Measurements from ENCODE around the gene CASR.

CASR gene

DNA sequence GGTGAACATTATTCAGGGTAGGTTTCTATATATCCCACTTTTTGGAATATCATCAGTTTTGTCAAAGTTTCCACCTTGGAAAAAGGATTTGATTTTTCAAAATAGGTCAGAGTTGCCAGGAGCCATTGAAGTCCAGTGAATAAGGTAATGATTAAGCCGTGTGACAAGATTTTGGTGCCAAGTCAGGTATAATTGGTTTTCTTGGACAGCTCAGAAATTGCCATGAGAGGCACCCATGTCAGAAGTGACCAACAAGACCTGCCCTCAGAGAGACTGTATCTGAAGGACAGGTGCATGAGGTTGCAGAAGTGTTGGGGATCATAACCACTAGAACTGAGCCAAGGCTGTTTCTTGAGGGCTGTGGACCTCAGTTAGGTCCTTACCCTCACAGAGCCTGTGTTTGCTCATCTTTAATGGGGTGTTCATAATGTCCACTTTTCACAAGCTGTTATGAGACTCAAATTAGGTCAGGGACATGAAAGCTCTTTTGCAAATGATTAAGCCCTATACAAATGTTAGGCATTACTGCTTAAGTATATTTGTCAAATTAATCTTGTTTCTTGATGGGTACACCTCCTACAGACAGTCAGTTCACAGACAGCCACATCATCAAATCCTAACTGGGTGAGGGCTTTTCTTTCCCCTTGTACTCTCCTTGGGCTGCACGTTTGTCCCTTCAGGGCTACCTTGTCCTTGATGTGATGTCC lies 32.3 kb downstream of the CASR start:
- no peak for DNase-seq (ENCODE audit: low read depth)

DNA sequence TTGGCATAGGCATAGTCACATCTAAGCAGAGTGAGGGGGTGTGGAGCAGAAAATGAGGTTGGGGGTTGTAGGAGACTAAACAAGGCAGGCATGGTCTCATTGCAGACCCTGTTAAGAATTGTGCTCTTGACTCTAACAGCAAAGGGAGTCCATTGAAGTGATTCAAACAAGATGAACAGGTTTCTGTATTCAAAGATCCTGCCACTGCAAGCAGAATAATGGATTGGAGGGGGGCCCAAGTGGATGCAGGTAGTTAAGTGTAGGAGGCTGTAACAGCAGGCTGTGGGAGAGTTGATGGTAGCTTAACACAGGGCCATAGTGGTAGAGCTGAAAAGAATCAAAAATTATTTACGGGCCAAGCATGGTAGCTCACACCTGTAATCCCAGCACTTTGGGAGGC lies 34.4 kb downstream of the CASR start:
- DNase-seq (ENCODE audit: low read depth): no peak

DNA sequence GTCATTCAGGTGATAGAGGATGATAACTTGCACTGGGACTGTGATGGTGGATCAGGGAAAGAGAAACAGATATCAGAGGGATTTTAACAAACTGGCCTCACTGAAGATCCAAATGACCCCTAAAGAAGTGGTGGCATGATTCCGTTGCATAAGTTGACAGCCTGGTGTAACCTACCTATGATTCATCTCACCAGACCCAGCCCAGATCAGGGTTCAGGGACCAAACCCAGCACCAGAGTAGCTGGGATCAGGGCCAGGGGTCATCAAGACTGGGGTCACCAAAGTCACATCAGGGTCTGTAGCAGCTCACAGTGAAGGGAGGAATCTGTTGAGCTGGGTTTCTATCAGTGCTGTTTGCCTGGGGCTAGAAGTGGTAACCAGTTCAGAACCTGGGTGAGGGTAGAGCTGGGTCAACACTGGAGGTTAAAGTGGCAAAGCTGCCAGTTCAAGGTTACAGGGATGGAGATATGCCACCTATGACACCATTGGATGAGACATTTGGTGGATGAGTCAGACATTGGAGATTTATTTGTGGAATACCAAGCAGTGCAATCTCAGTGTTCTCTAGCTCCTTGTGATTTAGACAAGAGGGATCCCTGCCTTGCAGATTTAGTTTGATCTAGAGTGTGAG lies 35.9 kb downstream of the CASR start:
- no peak for DNase-seq (ENCODE audit: low read depth)

DNA sequence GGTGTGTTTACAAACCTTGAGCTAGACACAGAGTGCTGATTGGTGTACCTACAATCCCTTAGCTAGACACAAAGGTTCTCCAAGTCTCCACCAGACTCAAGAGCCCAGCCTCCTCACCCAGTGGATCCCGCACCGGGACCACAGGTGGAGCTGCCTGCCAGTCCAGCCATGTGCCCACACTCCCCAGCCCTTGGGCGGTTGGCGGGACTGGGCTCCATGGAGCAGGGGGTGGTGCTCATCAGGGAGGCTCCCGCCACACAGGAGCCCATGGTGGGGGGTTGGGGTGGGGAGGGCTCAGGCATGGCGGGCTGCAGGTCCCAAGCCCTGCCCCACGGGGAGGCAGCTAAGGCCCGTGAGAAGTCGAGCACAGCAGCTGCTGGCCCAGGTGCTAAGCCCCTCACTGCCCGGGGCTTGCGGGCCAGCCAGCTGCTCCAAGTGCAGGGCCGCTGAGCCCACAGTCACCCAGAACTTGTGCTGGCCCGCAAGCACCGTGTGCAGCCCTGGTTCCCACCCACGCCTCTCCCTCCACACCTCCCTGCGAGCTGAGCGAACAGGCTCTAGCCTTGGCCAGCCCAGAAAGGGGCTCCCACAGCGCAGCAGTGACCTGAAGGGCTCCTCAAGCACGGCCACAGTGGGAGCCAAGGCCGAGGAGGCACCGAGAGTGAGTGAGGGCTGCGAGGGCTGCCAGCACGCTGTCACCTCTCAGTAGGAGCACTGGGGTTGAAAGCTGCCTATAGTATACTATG lies 43.7 kb downstream of the CASR start:
- no peak for DNase-seq (ENCODE audit: low read depth)

DNA sequence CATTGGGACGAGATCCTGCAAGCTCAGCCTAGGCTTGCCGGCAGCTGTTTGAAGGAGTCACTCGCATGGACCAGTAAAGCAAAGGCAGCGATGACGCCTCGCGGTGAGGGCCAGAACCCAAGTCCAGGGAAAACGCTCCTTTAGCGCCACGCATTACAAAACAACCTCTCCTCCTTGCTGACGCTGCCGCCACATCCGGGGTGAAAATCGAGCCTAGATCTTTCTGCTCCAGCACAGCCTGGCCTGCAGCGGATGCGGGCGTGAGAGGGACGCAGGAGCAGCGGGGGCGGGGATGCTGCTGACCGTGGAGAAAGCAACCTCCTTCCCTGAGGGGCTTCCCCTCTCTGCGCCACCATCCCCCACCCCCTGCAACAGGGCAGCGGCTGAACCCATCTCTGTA lies 46.7 kb downstream of the CASR start:
- DNase-seq (ENCODE audit: low read depth): no peak

DNA sequence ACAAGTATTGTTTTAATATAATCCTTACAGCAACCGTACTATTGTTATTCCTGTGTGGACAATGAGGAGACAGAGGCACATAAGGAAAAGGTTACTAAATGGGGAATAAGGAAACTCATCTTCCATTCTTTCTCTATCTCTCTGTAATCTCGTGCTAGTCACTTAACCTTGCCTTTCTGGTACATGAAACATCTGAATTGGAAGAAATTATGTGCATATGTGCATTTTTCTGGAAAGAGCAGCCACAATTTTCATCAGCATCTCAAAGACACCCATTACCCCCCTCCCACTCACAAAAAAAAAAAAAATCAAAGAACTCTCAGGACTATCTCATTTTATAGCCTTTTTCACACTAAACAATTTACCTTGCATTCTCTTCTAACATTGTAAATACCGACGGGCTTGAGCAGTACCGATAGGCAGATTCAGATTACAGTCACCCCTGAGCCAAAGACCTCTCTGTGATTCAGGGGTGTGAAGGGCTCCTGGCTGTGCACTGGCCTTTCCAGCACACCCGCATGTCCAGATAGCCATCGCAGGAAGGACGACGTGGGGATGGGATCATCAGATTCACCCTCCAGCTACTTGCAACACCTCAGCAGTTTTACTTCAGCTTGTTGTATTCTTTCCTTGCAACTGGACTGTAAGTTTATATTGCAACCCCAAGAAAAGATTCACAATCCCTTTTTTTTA lies 48.1 kb downstream of the CASR start:
- no peak for DNase-seq (ENCODE audit: low read depth)

DNA sequence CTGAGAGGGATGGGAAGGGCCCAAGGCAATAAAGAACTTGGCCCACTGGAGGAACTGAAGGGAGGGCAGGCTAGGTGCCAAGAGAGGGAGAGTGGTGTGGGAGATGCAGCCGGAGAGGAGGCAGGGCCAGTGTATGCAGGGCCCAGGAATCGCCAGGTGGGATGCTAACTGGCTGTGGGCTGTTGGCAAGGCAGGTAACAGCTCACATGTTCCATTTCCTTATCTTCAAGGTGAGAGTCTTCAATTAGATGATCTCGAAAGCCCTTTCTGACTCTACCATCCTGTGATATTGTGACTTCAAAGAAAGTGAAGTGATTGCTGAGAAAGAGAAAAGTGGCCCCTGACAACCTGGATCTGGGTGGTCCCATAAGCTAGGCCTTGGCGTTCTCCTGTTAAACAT lies 49.0 kb downstream of the CASR start:
- DNase-seq (ENCODE audit: low read depth): no peak

DNA sequence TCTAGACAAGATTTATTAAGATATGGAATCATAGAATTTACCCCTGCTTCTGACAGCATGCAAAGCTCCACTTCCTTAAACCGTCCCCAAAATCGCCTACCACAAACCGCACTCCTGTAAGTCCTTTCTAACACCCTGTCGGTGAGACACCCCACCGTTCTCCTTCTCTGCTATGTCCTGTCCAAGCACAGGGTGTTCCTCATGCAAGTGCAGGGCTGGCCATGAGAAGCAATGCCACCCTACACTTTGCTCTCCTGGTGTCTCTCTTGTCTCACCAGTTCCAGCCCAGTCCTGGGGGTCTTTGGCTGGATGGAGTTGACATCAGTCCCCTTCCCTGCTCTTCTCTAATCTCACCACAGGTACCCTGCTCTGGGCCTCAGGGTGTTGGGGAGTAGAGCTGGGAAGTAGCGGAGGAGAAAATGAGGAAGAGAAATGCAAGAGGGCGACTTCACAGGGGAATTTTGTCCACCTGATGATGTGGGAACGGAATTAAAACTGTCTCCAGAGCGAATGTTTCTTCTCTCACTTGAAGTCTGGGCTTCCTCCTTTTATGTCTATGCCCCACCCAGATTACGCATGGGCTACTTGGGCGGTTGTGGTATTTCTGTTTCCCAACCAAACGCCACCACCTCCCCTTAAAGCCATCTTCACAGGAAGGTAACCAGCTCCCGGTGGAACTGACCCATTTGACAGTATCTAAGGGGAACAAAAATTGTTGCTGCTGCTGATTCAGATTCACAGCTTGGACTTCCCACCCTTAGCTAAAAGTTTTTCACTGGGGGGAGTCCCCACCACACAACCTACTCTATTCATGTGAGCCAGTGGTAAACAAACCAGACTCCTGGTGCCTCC lies 49.9 kb downstream of the CASR start:
- no peak for DNase-seq (ENCODE audit: low read depth)

DNA sequence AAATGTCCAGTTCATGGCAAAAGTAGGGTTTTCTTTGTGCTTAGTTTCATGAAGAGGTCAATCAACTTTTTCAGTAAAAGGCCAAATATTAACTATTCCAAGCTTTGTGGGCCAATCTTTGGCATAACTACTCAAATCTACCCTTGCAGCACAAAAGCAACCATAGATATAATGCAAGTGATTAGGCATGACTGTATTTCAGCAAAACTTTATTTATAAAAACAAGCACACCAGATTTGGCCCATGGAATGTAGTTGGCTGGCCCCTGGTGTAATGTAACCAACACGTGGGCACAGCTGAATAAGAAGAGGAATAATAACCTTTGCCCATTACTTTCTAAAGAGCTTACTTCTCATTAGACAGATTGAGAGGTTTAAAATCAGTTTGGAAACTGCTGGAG lies 50.6 kb downstream of the CASR start:
- no peak for DNase-seq (ENCODE audit: low read depth)

DNA sequence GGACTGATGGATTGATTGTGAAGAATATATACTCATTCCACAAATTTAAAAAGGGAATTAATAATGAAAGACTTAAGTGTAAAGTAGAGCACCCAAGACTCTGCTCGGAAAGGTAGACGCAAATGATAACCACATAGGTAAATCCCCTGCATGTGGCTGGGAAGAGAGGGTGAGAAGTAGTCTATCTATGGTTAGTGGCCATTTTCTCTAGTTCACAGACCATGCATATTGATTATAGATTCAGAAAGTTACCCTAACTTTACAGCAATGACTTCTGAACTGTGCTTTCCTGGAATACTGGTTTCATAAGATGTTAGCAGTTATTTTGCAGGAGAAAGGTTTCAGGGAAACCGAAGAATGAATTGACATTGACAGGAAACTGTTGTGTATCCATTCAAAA lies 51.7 kb downstream of the CASR start:
- DNase-seq (ENCODE audit: low read depth): no peak

DNA sequence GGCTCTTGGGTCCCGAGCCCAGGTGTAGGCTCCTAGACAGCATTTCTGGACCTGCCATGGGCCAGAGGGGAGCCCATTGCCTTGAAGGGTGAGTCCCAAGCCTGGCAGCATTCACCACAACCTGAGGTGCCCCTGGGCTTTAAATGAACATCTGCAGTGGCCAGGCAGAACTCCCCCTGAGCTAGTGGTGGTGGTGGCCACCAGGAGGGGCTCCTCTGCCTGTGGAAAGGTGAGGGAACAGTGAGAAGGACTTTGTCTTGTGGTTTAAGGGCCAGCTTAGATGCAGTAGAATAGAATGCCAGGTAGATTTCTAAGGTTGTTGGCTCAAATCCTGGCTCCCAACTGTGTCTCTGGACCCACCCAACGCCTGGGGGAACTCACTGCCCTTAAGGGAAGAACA lies 55.6 kb downstream of the CASR start:
- no peak for DNase-seq (ENCODE audit: low read depth)

DNA sequence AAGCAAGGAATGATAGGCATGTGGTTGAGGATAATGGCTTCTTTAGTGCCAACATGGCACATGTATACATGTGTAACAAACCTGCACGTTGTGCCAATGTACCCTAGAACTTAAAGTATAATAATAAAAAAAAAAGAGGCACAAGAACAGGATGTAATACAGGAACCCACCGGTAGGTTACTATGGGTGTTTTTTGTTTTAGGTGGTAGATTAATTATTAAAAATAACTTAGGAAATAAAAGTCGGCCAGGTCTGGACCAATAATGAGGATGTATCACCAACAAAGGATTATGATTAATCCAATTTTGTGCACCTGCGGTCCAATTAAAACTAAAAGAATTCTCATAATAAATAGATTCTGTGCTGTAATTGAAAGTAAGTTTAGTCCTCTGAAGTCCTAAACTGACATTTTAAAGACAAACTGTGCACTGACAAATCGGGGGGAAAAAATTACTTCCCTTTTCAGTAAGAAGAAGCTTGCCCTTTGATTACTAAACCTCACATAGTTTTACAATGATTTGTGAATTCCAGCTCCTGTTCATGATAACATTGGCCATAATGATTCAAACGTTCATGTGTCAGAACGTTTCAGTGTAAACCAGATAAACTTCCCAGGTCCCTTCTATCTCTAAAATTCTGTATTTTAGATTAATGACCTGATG lies 62.2 kb downstream of the CASR start:
- DNase-seq (ENCODE audit: low read depth): no peak

DNA sequence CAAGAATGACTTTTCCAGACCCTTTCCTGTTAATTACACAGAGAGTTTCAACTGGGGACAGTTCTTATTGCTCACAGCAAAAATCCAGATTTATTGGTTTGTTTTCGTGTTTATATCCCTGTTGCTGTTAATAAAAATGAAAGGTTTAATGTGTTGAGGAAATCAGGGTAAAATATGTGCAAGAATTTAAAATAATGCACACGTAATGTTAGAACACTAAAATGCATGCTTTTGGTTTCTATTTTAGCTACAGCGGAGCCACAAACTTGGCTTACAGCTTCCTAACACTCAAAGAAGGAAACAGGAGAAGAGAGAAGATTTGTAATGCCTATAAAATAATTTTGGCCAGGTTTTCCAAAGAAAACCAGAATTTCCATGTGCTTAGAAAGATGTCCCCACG lies 62.7 kb downstream of the CASR start:
- no peak for DNase-seq (ENCODE audit: low read depth)

DNA sequence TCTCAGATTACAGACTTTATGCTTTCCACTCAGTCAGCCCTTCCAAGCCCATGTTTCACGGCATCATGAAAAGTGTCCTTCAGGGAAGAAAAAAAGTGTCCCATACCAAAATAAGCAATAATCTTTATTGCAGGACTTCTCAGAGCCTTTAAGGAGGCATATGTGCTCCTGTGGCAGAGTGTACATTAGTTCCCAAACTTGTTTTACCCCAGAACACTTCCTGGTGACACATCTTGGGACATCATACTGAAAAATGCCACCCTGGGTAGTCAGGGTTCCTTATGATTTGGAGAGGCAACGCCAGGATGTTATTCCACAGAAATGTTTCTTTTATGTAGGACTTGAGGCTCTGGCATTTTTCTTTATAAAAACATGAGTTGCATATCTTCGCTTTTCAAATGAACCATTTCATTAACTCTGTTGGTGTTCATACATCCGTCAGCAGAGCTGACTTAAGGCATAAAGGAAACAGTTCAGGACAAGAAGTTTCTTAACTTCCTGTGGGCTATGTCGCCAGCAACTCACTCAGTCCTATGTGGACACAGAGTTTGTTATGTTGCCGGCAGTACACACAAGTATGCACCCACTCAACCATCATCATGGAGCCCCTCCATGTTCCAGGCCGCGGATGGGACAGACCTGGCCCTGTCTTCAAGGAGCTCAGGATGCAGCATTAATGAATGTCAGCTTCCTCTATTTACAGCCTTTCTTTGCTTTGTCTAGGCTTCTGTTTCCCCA lies 63.8 kb downstream of the CASR start:
- no peak for DNase-seq (ENCODE audit: low read depth)

DNA sequence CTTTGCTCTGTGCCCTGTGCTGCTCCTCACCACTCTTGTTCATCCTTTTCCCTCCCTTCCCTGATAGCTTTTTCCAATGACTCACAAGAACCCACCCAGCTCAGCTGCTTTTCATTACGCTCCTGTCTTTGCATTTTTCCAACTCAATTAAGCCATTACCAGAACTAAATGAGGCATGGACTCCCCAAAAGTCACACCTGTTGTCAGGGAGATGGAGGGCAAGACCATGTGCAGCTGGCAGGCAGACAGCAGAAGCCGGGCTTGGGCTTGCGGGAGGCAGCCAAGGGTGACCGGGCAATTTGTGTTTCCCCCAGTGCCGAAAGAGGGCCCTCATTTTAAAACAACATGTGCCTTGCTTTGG lies 64.3 kb downstream of the CASR start:
- DNase-seq (ENCODE audit: low read depth): no peak

DNA sequence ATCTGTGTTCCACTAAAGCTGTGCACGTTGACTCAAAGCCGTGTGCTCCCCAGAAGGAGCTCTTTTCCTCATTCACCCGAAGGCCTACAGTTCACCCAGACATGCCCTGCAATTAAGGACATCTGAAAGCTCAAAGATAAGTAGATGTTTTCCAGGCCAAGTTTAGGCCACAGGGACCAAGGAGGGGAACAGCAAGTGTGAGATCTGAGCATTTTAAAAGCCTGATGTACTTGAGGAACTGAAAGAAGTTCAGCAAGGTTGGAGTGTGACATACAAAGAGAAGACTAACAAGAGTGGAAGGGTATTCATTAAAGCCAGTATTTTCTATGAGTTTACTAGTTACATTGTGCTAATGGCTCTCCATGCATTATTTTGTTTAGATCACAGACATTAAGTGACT lies 68.0 kb downstream of the CASR start:
- DNase-seq (ENCODE audit: low read depth): no peak

DNA sequence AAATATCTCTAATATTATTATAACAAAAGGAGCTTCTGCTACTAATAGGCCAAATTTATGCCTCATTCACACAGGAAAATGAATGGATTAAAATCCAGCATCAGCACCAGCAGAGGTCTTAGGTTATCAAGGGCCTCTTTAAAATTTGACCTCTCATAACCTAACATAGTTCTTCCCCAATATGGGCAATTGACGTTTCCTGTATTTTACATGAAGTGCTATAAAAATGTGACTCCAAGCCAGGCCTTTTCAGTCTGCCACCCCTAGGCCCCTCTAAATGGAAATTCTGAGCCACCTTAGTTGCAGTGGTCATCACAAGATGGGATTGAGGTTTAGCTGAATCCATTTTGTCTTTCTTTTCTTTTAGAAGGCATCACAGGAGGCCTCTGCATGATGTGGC lies 70.1 kb downstream of the CASR start:
- DNase-seq (ENCODE audit: low read depth): no peak

DNA sequence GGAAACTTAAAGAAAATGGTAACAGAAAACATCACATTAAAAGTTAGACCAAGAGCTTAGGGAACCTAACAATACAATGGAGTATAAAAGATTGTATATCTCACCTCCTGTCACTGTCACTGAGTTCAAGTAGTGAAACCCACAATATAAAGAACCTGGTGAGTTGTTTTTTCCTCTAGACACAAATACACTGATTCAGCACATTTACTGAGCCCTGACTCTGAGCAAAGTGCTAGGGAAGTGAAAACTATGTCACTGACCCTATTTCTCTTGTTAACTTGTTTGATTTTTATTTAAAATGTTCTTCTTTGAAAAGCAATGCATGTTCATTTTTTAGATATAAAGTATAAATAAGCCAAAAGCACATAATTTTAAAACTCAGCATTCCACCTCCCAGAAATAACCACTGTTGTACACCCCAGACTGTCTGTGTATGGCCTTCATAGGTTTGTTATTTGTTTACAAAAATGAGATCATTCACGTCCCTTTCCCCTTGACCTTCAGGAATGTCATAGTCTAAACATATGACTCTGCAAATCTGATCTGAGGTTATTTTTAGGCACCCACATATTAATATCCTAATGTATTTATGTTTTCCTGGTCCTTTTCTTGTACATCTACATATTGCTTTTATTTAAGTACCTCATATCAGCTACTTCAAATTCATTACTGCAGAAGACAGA lies 72.4 kb downstream of the CASR start:
- no peak for DNase-seq (ENCODE audit: low read depth)

DNA sequence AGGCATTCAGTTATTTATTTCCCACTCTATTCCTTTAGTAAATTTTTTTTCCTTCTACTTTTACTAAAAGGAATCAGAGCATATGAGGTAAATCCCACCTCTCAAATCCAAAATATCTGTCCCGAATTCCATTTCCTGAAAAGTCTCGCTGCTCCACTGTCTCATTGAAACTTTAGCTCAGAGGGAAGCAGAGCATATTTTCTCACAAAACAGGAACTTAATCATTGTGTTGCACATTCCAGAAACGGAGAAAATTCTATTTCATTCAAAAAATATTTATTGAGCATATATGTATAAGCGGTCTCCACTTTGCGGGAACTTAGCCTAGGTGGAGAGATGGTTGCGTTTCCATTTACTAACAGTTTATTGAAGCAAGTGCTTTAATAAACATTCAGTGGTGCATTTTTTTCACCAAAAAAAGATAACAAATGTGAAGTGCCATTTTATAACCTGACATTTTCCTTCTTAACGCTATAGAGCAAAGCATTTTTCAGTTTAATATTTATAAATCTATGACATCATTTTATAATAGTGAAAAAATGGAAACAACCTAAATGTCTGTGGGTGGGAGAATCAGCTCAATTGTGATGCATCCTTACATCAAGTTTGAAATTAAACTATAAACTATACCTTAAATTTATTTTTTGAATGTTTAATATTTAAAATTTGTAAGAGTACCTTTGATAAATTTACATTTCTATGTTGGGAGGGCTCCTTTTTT lies 74.3 kb downstream of the CASR start:
- no peak for DNase-seq (ENCODE audit: low read depth)
